ENCODE results near the gene SPRN. TPM values are rescaled to one million over a fixed set of nuclear protein-coding genes. Genes with fewer than 3 reads are reported as not detected.

Gene SPRN, protein sequence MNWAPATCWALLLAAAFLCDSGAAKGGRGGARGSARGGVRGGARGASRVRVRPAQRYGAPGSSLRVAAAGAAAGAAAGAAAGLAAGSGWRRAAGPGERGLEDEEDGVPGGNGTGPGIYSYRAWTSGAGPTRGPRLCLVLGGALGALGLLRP
- total RNA-seq = 0.39 and 1.6 TPM in 2 replicates

DNA sequence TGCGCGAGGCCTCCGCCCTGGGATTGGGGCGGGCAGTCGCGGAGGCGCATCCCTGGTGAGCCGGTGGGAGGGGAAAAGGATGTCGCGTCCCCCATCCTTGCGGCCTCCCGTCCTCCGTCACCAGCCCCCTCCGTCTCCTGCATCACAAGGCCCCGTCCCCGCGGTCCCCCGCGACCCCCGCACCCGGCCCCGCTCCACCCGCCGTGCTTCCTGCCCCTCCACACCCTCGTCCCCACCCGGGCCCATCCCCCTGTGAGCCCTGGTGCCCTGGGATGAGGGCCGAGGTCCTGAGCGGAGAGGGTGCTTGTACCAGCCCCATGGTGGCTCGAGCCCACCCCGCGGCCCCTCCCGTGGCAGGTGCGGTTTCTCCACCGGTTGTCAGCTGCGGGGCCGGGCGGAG, at the start of gene SPRN:
Gene SPRN (minus strand): TSS at position 25 of the 400 bp plus-strand sequence. CDS start 944 bp downstream, outside the sequence.

DNA sequence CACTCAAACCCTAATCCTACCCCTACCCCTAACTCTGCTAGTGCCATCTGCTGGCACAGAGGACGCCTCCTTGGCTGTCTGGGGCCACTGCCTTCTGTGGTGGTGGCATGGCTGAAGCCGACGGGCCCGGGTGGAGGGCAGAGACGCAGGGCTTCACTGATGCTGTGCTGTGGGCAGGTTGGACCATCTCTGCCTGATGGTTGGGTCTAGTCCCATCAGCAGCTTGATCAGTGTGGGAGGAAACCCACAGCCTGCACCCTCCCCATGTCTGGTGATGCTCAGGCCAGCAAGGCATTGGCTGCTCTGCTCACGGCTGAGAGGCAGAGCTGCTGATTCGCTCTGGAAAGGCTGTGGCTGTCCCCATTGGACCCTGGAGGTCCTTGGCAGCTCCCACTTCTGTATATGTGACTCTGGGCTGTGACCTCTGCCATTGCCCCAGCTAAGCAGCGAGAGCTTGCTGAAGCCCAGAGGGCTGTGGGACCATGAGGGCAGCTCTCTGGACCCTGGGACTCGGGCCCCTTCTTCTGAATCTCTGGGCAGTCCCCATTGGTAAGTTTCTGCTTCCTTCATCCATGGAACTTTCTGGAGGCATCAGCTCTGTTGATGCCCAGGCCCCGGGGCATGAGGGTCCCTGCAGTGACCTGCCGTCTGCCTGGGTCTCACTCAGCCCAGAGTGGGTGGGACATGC, 29.2 kb upstream of the SPRN start, which contains the start of gene SCART1:
Gene SCART1 (plus strand): TSS at position 430 of the 688 bp plus-strand sequence. CDS start 53 bp downstream, at position 483.

DNA sequence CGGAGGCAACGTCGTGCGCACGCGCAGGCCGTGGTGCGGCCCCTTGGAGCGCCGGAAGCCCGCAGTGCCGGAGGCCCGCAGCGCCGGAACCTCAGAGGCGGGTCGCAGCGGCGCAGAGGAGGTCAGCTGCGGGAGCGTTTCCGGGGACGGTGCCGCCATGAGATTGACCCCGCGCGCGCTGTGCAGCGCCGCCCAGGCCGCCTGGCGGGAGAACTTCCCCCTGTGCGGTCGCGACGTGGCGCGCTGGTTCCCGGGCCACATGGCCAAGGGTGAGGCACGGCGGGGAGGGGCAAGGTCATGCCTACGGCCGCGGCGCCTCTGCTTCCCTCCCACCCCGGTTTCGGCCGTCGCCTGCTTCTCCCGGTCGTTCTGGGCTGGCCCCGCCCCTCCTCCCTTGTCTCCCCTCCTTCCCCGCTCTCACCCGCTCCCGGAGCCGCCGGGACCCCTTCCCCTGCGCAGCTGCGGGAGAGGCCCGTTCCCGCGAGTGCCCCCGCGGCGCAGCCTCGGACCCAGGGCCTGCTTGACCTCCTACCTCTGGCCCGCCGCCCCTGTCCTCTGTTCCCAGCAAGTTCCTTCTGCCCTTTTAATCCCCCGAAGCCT, 30.3 kb downstream of the SPRN start, which contains the start of gene MTG1:
Gene MTG1 (plus strand): TSS at position 94 of the 600 bp plus-strand sequence. CDS start 64 bp downstream, at position 158.

DNA sequence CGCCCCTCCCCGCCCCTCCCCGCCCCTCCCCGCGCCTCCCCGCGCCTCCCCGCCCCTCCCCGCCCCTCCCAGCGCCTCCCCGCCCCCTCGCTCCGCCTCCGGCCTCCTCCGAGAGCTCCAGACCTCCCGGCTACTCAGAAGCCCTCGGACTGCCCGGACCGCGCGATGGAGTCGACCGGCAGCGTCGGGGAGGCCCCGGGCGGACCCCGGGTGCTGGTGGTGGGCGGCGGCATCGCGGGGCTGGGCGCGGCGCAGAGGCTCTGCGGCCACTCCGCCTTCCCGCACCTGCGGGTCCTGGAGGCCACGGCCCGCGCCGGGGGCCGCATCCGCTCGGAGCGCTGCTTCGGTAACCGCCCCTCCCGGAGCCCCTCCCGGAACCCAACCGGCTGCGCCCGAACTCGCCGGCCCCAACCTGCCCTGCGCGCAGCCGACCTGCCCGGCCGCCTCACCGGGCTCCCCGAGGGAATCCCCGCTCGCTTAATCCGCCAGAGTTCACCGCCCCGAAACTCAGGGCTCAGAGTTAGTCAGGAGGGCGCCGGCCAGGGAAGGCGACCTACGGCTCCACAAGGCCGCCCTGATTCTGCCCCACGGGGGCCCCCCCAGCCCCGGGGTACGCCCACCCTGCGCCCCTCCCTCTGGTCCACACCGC, 45.1 kb downstream of the SPRN start, which contains the start of gene PAOX:
Gene PAOX (plus strand): TSS at position 111 of the 649 bp plus-strand sequence. CDS start 55 bp downstream, at position 166.

DNA sequence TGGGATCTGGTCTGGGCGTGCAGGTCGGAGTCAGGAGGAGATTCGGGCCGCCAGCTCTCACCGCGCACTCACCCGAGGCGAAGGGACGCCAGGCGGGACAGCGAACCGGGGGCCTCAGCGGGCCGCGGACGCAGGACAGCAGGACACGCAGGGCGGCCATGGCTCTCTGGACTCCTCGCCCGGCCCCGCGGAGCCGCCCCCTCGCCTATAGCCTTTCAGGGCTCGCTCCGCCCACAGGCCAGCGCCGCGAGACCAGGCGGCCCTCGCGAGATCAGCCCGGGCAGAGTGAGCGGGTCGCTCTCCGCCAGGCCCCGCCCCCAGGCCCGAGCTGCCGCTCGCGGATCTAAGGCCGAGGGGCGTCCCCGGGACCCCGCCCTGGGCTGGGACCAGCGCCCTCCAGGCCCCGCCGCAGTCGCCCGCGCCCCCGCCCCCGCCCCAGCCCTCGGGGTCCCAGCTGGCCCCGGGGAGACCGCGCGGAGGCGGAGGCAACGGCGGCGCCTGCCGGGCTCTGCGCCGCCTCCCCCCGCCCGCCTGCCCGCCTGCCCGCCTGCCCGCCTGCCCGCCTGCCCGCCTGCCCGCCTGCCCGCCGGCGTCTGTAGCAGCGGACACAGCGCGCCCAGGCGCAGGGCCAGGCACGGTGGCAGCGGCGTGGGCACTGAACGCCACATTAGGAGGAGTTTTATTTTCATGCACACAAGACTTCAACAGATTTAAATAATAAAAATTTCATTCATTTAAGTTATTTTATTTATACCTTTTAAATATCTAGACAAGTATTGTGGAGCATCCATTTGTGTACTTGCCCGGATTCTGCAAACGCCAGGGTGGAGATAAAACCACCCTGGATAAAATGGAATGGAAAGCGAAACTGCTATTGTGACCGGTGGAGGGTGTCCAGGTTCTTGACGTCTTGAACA, 51.0 kb downstream of the SPRN start, which contains the start of gene ECHS1:
Gene ECHS1 (minus strand): TSS at position 181 of the 917 bp plus-strand sequence. CDS start 21 bp downstream, at position 160.

Other genes with a start within 250 kb of the SPRN start
- gene UTF1, start 194.4 kb downstream of the SPRN start, total RNA-seq = not detected in 2 replicates
- gene VENTX, start 186.8 kb downstream of the SPRN start, total RNA-seq = not detected in 2 replicates
- 1.5 and 2.7 TPM in 2 replicates for gene ADAM8, start 147.8 kb downstream of the SPRN start, total RNA-seq
- gene TUBGCP2, start 115.8 kb downstream of the SPRN start, total RNA-seq = 54.7 and 64.7 TPM in 2 replicates
- gene ZNF511, start 115.7 kb downstream of the SPRN start, total RNA-seq = 16.1 and 17.1 TPM in 2 replicates
- gene CALY, start 87.7 kb downstream of the SPRN start, total RNA-seq = not detected in 2 replicates
- not detected in 2 replicates for gene PRAP1, start 77.3 kb downstream of the SPRN start, total RNA-seq
- gene FUOM, start 66.6 kb downstream of the SPRN start, total RNA-seq = 4.4 and 6.3 TPM in 2 replicates
- 57.7 and 60.6 TPM in 2 replicates for gene ECHS1, start 51.3 kb downstream of the SPRN start, total RNA-seq
- gene PAOX, start 45.4 kb downstream of the SPRN start, total RNA-seq = 4.0 and 5.6 TPM in 2 replicates
- gene MTG1, start 30.5 kb downstream of the SPRN start, total RNA-seq = 19.9 and 29.1 TPM in 2 replicates
- 2.5 and 2.8 TPM in 2 replicates for gene SCART1, start 29.3 kb upstream of the SPRN start, total RNA-seq
- gene CYP2E1, start 102.7 kb upstream of the SPRN start, total RNA-seq = 0.20 and 0.86 TPM in 2 replicates
- gene SYCE1, start 141.0 kb upstream of the SPRN start, total RNA-seq = 0.07 TPM in 1 of 2 replicates, not detected in the other
- gene FRG2B, start 202.2 kb upstream of the SPRN start, total RNA-seq = not detected in 2 replicates

Data from smooth muscle cell of the pulmonary artery (primary cell).